ENCODE data around the gene DCAF4. TPM values are rescaled to one million over a fixed set of nuclear protein-coding genes. Genes with fewer than 3 reads are reported as not detected.

DCAF4 gene
- total RNA-seq, 1 donor from 2014 or later: 26.0 TPM

DNA sequence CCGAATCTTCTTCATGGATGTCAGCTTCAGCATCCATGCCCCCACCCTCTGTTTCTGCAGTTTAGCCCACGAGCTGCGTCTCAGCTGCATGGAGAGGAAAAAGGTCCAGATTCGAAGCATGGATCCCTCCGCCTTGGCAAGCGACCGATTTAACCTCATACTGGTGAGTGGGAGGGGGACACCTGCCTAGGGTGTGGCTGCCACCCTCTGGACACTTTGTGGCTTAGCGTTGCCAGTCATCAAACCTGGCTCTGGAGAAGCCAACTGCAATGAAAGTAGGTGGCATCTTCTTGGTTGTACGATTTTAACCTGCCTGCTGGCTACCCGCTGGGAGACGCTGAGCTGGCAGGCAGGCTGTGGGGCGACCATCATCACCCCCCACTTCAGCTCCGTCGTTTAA is 16.7 kb downstream of the DCAF4 start:
- TF ChIP-seq, protein P1, sequence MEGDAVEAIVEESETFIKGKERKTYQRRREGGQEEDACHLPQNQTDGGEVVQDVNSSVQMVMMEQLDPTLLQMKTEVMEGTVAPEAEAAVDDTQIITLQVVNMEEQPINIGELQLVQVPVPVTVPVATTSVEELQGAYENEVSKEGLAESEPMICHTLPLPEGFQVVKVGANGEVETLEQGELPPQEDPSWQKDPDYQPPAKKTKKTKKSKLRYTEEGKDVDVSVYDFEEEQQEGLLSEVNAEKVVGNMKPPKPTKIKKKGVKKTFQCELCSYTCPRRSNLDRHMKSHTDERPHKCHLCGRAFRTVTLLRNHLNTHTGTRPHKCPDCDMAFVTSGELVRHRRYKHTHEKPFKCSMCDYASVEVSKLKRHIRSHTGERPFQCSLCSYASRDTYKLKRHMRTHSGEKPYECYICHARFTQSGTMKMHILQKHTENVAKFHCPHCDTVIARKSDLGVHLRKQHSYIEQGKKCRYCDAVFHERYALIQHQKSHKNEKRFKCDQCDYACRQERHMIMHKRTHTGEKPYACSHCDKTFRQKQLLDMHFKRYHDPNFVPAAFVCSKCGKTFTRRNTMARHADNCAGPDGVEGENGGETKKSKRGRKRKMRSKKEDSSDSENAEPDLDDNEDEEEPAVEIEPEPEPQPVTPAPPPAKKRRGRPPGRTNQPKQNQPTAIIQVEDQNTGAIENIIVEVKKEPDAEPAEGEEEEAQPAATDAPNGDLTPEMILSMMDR (IDR thresholded peaks at IDR 0.05): no peak
- H3K36me3 Mint-ChIP-seq (ENCODE audit: low read depth): peaks cover 27% of the 10 kb centered on the region

GRCh38 chr14:72943876-72944430 is 17.7 kb downstream of the DCAF4 start:
- Mint-ChIP-seq H3K27me3 (ENCODE audit: low read depth) (no peaks in the 10 kb centered on the region), H3K36me3 (ENCODE audit: low read depth) (peaks cover 27% of the 10 kb centered on the region), H3K27ac (ENCODE audit: unreplicated experiment) (no peak overlapping the region), H3K9me3 (ENCODE audit: low read depth) (no peaks in the 10 kb centered on the region), H3K4me1 (ENCODE audit: low read depth) (no peaks in the 10 kb centered on the region), H3K4me3 (ENCODE audit: unreplicated experiment) (no peak overlapping the region)
- peak; percentile 57 for DNase-seq (ENCODE audit: low spot score)
- TF ChIP-seq, protein P1 (IDR thresholded peaks at IDR 0.05): no peak

More for the DNA sequence above, 16.7 kb downstream of the DCAF4 start:
- peak; percentile 57 for DNase-seq (ENCODE audit: low spot score)
- H3K4me1 Mint-ChIP-seq (ENCODE audit: low read depth): no peaks in the 10 kb centered on the region
- H3K27me3 Mint-ChIP-seq (ENCODE audit: low read depth): no peaks in the 10 kb centered on the region
- no peak overlapping the region for H3K27ac Mint-ChIP-seq (ENCODE audit: unreplicated experiment)
- H3K4me3 Mint-ChIP-seq (ENCODE audit: unreplicated experiment): no peak overlapping the region
- H3K9me3 Mint-ChIP-seq (ENCODE audit: low read depth): no peaks in the 10 kb centered on the region

GRCh38 chr14:72945356-72946027 is 19.2 kb downstream of the DCAF4 start:
- Mint-ChIP-seq H3K9me3 (ENCODE audit: low read depth) (no peaks in the 10 kb centered on the region), H3K36me3 (ENCODE audit: low read depth) (peaks cover 22% of the 10 kb centered on the region), H3K4me1 (ENCODE audit: low read depth) (no peaks in the 10 kb centered on the region), H3K4me3 (ENCODE audit: unreplicated experiment) (no peak overlapping the region), H3K27ac (ENCODE audit: unreplicated experiment) (no peak overlapping the region), H3K27me3 (ENCODE audit: low read depth) (no peaks in the 10 kb centered on the region)
- peak; percentile 57 for DNase-seq (ENCODE audit: low spot score)
- TF ChIP-seq, protein P1 (IDR thresholded peaks at IDR 0.05): no peak

DNA sequence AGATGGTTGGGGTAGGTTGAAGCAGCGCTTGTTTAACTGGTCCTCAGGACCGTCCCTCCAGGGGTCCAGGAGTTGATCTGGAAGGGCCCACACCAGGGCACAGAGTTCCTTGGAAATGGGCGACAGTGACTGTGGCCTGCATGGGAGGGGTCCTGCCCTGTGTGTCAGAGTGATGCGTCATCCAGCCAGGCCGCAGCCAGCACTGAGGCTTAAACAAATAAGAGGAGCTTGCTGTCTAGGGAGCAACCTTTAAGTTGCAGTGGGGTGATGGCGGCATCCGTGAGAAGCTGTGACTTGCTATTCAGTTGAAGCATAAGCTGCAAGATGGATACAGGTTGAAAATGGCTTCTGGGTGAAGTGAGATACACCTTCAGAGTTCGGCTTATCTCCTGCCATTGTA is 20.2 kb downstream of the DCAF4 start:
- Mint-ChIP-seq H3K4me1 (ENCODE audit: low read depth) (no peaks in the 10 kb centered on the region), H3K27ac (ENCODE audit: unreplicated experiment) (peak overlapping the region; percentile 37), H3K4me3 (ENCODE audit: unreplicated experiment) (no peak overlapping the region), H3K27me3 (ENCODE audit: low read depth) (no peaks in the 10 kb centered on the region), H3K9me3 (ENCODE audit: low read depth) (no peaks in the 10 kb centered on the region), H3K36me3 (ENCODE audit: low read depth) (peaks cover 22% of the 10 kb centered on the region)
- DNase-seq (ENCODE audit: low spot score): peak; percentile 5
- TF ChIP-seq, protein P1 (IDR thresholded peaks at IDR 0.05): no peak

GRCh38 chr14:72947366-72948160 is 21.3 kb downstream of the DCAF4 start:
- Mint-ChIP-seq H3K9me3 (ENCODE audit: low read depth) (no peaks in the 10 kb centered on the region), H3K27ac (ENCODE audit: unreplicated experiment) (peak overlapping the region; percentile 68), H3K4me3 (ENCODE audit: unreplicated experiment) (no peak overlapping the region), H3K4me1 (ENCODE audit: low read depth) (no peaks in the 10 kb centered on the region), H3K27me3 (ENCODE audit: low read depth) (no peaks in the 10 kb centered on the region), H3K36me3 (ENCODE audit: low read depth) (peaks cover 28% of the 10 kb centered on the region)
- TF ChIP-seq, protein P1 (IDR thresholded peaks at IDR 0.05): no peak
- DNase-seq (ENCODE audit: low spot score): no peak
